ENCODE results near the gene TTC9. TPM values are rescaled to one million over a fixed set of nuclear protein-coding genes. Genes with fewer than 3 reads are reported as not detected.

The TTC9 gene
- total and polyA plus RNA-seq, 7 donors = 0.16 to 3.6 (median 0.66) TPM; not detected in 1

GRCh38 chr14:70611216-70611615, 30.5 kb upstream of the TTC9 start:
- Histone ChIP-seq H3K4me1 (no peaks in the 10 kb centered on the region), H3K9me3 (no peaks in the 10 kb centered on the region), H3K36me3 (no peaks in the 10 kb centered on the region), H3K4me3 (no peak overlapping the region), H3K27me3 (peaks cover 0 to 45% (median 0%) of the 10 kb centered on the region in 3 donors), H3K27ac (no peak overlapping the region)
- TF ChIP-seq EP300 (IDR thresholded peaks at IDR 0.05) (no peak), POLR2A (IDR thresholded peaks at IDR 0.05) (no peak), POLR2AphosphoS5 (IDR thresholded peaks at IDR 0.05) (no peak), CTCF (IDR thresholded peaks at IDR 0.05) (no peak)
- 34 to 72% methylated on average over 3 of the region's 3 CpGs for WGBS, 2 donors
- no peak for DNase-seq
- intact Hi-C loops (cut with DNase I) = no loop called here

- H3K36me3 ChIP-seq = no peaks in the 10 kb centered on the region
- H3K9me3 ChIP-seq = no peaks in the 10 kb centered on the region
- DNase-seq = no peak
- peaks cover 0 to 8% (median 0%) of the 10 kb centered on the region in 3 donors for H3K27me3 ChIP-seq
- H3K4me3 ChIP-seq = no peak overlapping the region
- no peak overlapping the region for H3K27ac ChIP-seq
- no peak for TF ChIP-seq POLR2A (IDR thresholded peaks at IDR 0.05)
- no peak for TF ChIP-seq POLR2AphosphoS5 (IDR thresholded peaks at IDR 0.05)
- no peak for TF ChIP-seq EP300 (IDR thresholded peaks at IDR 0.05)
- no peak for TF ChIP-seq CTCF (IDR thresholded peaks at IDR 0.05)
- intact Hi-C loops (cut with DNase I) = no loop called here
- WGBS, 2 donors = 93 to 95% methylated on average over 3 of the region's 3 CpGs
- no peaks in the 10 kb centered on the region for H3K4me1 ChIP-seq
Observed at GRCh38 chr14:70616646-70617045, 25.1 kb upstream of the TTC9 start.

GRCh38 chr14:70618314-70618713, 23.4 kb upstream of the TTC9 start:
- no peak overlapping the region for H3K27ac ChIP-seq
- peaks cover 0 to under 1% (median 0%) of the 10 kb centered on the region in 3 donors for H3K27me3 ChIP-seq
- intact Hi-C loops (cut with DNase I) = no loop called here
- TF ChIP-seq EP300 (IDR thresholded peaks at IDR 0.05) (no peak), POLR2A (IDR thresholded peaks at IDR 0.05) (no peak)
- H3K9me3 ChIP-seq = no peaks in the 10 kb centered on the region
- H3K4me1 ChIP-seq = no peaks in the 10 kb centered on the region
- no peaks in the 10 kb centered on the region for H3K36me3 ChIP-seq
- H3K4me3 ChIP-seq = no peak overlapping the region
- 72 to 77% methylated on average over 2 of the region's 2 CpGs for WGBS, 2 donors
- DNase-seq = no peak

GRCh38 chr14:70619708-70620107, 22.0 kb upstream of the TTC9 start:
- no peak overlapping the region for H3K27ac ChIP-seq
- intact Hi-C loops (cut with DNase I) = no loop called here
- no peaks in the 10 kb centered on the region for H3K9me3 ChIP-seq
- H3K4me3 ChIP-seq = no peak overlapping the region
- no peaks in the 10 kb centered on the region for H3K4me1 ChIP-seq
- no peaks in the 10 kb centered on the region for H3K36me3 ChIP-seq
- no peaks in the 10 kb centered on the region for H3K27me3 ChIP-seq
- TF ChIP-seq POLR2AphosphoS5 (IDR thresholded peaks at IDR 0.05) (no peak), POLR2A (IDR thresholded peaks at IDR 0.05) (no peak), CTCF (IDR thresholded peaks at IDR 0.05) (no peak), EP300 (IDR thresholded peaks at IDR 0.05) (no peak)
- no peak for DNase-seq

- H3K27me3 ChIP-seq = no peaks in the 10 kb centered on the region
- no peak for DNase-seq
- no peak overlapping the region for H3K4me3 ChIP-seq
- no peaks in the 10 kb centered on the region for H3K4me1 ChIP-seq
- TF ChIP-seq EP300 (IDR thresholded peaks at IDR 0.05) = no peak
- TF ChIP-seq POLR2AphosphoS5 (IDR thresholded peaks at IDR 0.05) = no peak
- TF ChIP-seq CTCF (IDR thresholded peaks at IDR 0.05) = peak in 1 of 4 experiments; percentile 33
- intact Hi-C loops (cut with DNase I) = no loop called here
- H3K9me3 ChIP-seq = peaks cover 0 to 11% (median 0%) of the 10 kb centered on the region in 4 donors
- 26 to 39% methylated on average over 3 of the region's 3 CpGs for WGBS, 2 donors
- H3K36me3 ChIP-seq = no peaks in the 10 kb centered on the region
- no peak overlapping the region for H3K27ac ChIP-seq
Observed at GRCh38 chr14:70622111-70622712, 19.5 kb upstream of the TTC9 start.
